Measurements from ENCODE around the gene FRA10AC1.

Gene FRA10AC1

GRCh38 chr10:93672890-93673289 is 29.5 kb downstream of the FRA10AC1 start:
- no peak for TF ChIP-seq CTCF (IDR thresholded peaks at IDR 0.05)

- TF ChIP-seq CTCF (IDR thresholded peaks at IDR 0.05) = no peak
Measured at GRCh38 chr10:93672022-93672678, 30.2 kb downstream of the FRA10AC1 start.

GRCh38 chr10:93671042-93671441 is 31.4 kb downstream of the FRA10AC1 start:
- TF ChIP-seq CTCF (IDR thresholded peaks at IDR 0.05) = no peak

DNA sequence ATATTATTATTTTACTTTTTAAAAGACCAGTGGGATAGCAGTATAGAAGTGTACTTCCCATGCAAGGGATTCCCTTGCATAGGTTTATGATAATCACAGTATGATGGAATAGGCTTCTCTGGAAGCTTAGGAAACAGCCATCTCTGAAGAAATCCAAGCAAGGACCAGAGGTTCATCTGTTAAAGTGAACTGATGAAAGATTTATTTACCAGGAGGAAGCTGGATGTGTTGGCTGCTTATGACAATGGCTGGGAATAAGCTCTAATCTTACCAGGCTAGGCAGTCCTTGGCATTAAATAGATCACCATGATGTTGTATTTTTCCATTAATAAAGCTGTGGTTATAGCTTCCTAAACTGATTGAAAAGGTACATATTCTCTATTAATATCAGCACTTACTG is 32.0 kb downstream of the FRA10AC1 start:
- TF ChIP-seq CTCF (IDR thresholded peaks at IDR 0.05) = no peak

GRCh38 chr10:93667795-93668194 is 34.6 kb downstream of the FRA10AC1 start:
- no peak for TF ChIP-seq CTCF (IDR thresholded peaks at IDR 0.05)

DNA sequence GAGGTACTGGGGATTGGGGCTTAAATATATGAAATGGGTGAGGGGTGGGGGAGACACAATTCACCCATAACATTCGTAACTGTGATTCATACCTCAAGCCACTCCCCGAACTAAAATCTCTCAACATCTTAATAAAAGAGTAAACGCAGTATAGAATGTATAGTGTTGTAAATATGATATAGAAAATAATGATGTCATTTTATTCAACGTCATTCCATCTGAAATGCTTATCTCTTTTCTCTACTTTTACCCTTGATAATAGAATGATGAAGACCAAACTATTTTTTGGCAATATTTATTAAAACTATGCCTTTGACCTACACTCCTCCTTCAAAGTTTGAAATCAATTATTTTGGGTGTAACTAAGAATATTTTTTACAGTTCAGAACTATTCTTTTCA is 36.4 kb downstream of the FRA10AC1 start:
- no peak for TF ChIP-seq CTCF (IDR thresholded peaks at IDR 0.05)

DNA sequence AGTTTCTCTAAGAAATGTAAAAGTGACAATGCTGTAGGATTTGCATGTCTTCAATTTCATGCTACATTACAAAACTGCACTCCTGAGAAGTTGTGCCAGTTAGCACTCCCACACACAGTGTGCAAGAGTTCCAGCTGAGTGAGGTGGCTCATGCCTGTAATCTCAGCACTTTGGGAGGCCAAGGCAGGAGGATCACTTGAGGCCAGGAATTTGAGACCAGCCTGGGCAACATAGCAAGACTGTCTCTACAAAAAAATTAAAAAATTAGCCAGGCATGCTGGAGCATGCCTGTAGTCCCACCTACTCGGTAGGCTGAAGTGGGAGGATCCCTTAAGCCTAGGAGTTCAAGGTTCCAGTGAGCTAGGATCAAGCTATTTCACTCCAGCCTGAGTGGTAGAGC is 44.6 kb downstream of the FRA10AC1 start:
- no peak for TF ChIP-seq CTCF (IDR thresholded peaks at IDR 0.05)

DNA sequence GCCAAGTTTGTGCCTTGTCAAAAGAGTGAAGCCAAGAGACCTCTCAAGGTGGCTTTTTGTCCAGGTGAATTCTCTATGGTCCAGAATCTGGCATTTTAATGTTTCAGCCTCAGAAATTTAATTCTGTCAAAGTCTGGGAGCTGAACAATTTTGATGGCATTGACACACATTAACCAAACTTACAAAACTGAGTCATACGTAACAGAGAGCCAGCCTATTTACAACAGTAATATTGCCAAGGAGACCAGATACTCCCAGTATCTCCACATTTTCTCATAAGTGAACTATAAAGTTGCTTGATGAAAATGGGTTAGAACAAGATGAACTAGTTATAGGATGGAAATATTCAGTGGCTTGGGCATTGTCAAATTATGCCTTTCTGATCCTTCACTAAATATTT is 46.2 kb downstream of the FRA10AC1 start:
- TF ChIP-seq CTCF (IDR thresholded peaks at IDR 0.05) = no peak

All from LNCAP (cell line).